ENCODE results near the gene NDUFV3.

- TF ChIP-seq, protein P1, sequence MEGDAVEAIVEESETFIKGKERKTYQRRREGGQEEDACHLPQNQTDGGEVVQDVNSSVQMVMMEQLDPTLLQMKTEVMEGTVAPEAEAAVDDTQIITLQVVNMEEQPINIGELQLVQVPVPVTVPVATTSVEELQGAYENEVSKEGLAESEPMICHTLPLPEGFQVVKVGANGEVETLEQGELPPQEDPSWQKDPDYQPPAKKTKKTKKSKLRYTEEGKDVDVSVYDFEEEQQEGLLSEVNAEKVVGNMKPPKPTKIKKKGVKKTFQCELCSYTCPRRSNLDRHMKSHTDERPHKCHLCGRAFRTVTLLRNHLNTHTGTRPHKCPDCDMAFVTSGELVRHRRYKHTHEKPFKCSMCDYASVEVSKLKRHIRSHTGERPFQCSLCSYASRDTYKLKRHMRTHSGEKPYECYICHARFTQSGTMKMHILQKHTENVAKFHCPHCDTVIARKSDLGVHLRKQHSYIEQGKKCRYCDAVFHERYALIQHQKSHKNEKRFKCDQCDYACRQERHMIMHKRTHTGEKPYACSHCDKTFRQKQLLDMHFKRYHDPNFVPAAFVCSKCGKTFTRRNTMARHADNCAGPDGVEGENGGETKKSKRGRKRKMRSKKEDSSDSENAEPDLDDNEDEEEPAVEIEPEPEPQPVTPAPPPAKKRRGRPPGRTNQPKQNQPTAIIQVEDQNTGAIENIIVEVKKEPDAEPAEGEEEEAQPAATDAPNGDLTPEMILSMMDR (IDR thresholded peaks at IDR 0.05): no peak
- no peak for TF ChIP-seq POLR2A (IDR thresholded peaks at IDR 0.05)
- no peak for TF ChIP-seq POLR2AphosphoS5 (IDR thresholded peaks at IDR 0.05)
Measured at GRCh38 chr21:42857216-42857615, 35.9 kb upstream of the NDUFV3 start.
